ENCODE results near the gene FGFR1OP2. TPM values are rescaled to one million over a fixed set of nuclear protein-coding genes. Genes with fewer than 3 reads are reported as not detected.

The FGFR1OP2 gene
- polyA plus RNA-seq, 1 of the 3 experiments (the other 2 are of a cell fraction): 20.6 TPM

DNA sequence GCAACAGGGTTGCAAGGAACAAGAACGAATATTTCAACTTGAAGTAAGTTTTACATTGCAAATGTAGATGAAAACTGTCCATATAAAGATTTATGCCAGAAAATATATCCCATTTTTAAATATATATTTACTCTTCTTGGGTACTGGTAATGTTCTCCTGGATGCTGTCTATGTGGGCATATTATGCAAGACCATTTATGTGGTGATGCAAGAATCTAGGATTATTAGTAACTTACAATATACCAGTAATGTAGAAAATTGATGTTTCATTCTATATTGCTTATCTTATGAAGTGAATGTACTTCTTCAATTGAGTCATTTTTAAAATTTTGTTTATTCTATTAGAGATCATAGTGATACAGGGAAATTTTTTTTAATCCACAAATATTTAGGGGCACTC lies 25.1 kb downstream of the FGFR1OP2 start (continued):
- TF ChIP-seq, protein P1, sequence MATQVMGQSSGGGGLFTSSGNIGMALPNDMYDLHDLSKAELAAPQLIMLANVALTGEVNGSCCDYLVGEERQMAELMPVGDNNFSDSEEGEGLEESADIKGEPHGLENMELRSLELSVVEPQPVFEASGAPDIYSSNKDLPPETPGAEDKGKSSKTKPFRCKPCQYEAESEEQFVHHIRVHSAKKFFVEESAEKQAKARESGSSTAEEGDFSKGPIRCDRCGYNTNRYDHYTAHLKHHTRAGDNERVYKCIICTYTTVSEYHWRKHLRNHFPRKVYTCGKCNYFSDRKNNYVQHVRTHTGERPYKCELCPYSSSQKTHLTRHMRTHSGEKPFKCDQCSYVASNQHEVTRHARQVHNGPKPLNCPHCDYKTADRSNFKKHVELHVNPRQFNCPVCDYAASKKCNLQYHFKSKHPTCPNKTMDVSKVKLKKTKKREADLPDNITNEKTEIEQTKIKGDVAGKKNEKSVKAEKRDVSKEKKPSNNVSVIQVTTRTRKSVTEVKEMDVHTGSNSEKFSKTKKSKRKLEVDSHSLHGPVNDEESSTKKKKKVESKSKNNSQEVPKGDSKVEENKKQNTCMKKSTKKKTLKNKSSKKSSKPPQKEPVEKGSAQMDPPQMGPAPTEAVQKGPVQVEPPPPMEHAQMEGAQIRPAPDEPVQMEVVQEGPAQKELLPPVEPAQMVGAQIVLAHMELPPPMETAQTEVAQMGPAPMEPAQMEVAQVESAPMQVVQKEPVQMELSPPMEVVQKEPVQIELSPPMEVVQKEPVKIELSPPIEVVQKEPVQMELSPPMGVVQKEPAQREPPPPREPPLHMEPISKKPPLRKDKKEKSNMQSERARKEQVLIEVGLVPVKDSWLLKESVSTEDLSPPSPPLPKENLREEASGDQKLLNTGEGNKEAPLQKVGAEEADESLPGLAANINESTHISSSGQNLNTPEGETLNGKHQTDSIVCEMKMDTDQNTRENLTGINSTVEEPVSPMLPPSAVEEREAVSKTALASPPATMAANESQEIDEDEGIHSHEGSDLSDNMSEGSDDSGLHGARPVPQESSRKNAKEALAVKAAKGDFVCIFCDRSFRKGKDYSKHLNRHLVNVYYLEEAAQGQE (IDR thresholded peaks at IDR 0.05; ENCODE audit: low read depth, low read length): no peak
- TF ChIP-seq, protein P2, sequence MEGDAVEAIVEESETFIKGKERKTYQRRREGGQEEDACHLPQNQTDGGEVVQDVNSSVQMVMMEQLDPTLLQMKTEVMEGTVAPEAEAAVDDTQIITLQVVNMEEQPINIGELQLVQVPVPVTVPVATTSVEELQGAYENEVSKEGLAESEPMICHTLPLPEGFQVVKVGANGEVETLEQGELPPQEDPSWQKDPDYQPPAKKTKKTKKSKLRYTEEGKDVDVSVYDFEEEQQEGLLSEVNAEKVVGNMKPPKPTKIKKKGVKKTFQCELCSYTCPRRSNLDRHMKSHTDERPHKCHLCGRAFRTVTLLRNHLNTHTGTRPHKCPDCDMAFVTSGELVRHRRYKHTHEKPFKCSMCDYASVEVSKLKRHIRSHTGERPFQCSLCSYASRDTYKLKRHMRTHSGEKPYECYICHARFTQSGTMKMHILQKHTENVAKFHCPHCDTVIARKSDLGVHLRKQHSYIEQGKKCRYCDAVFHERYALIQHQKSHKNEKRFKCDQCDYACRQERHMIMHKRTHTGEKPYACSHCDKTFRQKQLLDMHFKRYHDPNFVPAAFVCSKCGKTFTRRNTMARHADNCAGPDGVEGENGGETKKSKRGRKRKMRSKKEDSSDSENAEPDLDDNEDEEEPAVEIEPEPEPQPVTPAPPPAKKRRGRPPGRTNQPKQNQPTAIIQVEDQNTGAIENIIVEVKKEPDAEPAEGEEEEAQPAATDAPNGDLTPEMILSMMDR (IDR thresholded peaks at IDR 0.05): no peak

DNA sequence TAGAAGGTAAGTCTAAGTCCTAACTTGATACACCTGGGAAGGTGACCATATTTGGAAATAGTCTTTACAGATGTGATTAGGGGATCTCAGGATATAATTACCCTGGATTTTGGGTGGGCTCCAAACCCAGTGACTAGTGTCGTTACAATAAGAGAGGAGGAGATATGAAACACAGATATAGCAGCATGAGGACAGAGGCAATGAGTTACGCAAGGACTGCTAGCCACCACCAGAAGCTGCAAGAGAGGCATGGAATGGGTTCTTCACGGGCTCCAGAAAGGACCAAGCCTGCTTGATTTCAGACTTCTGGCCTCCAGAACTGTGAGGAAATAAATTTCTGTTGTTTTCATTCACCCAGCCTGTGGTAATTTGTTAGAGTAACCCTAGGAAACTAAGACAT lies 28.6 kb downstream of the FGFR1OP2 start:
- Histone ChIP-seq H3K4me1 (ENCODE audit: control insufficient read depth in 1 of 2, insufficient read depth in 2 of 2, low read depth in 1 of 2, low read length in 1 of 2) (no peaks in the 10 kb centered on the region), H2AFZ (ENCODE audit: low read depth) (no peak overlapping the region), H3K79me2 (ENCODE audit: insufficient read depth) (no peaks in the 10 kb centered on the region), H3K36me3 (replicated peaks in 1 of 2; ENCODE audit: control insufficient read depth in 1 of 2, insufficient read depth in 2 of 2, low read length in 1 of 2) (peaks cover 71 to 72% of the 10 kb centered on the region in 2 experiments), H3K4me2 (no peak overlapping the region), H3K27ac (ENCODE audit: low read depth in 2 of 2, low read length in 1 of 2) (no peak overlapping the region), H3K9ac (no peak overlapping the region), H3K9me2 (no peaks in the 10 kb centered on the region), H3K4me3 (ENCODE audit: low read depth in 2 of 2, low read length in 1 of 2) (no peak overlapping the region), H3K27me3 (ENCODE audit: insufficient read depth) (no peaks in the 10 kb centered on the region), H3F3A (replicated peaks; ENCODE audit: insufficient read depth) (peaks cover 10% of the 10 kb centered on the region), H3K9me3 (no peaks in the 10 kb centered on the region), H4K20me1 (ENCODE audit: insufficient read depth) (no peaks in the 10 kb centered on the region; the same call in 1 of the 2 replicates)
- POLR2A ChIA-PET: no interaction called here
- WGBS (ENCODE audit: low lambda C conversion rate): 93% methylated on average over 3 of the region's 3 CpGs
- no peak for DNase-seq
- CTCF ChIA-PET: no interaction called here
- no peak for TF ChIP-seq RFX5 (IDR thresholded peaks at IDR 0.05; ENCODE audit: low read length)
- TF ChIP-seq, protein P3, sequence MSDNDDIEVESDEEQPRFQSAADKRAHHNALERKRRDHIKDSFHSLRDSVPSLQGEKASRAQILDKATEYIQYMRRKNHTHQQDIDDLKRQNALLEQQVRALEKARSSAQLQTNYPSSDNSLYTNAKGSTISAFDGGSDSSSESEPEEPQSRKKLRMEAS (IDR thresholded peaks at IDR 0.05; ENCODE audit: low read depth): no peak
- no peak for TF ChIP-seq MEF2A (IDR thresholded peaks at IDR 0.05; ENCODE audit: borderline replicate concordance, low read depth)
- TF ChIP-seq RAD21 (IDR thresholded peaks at IDR 0.05; ENCODE audit: low read length): no peak
- TF ChIP-seq GABPA (IDR thresholded peaks at IDR 0.05; ENCODE audit: low read depth): no peak
- no peak for TF ChIP-seq GATA2 (CRISPR knock-in tag; IDR thresholded peaks at IDR 0.05)
- TF ChIP-seq, protein P4, sequence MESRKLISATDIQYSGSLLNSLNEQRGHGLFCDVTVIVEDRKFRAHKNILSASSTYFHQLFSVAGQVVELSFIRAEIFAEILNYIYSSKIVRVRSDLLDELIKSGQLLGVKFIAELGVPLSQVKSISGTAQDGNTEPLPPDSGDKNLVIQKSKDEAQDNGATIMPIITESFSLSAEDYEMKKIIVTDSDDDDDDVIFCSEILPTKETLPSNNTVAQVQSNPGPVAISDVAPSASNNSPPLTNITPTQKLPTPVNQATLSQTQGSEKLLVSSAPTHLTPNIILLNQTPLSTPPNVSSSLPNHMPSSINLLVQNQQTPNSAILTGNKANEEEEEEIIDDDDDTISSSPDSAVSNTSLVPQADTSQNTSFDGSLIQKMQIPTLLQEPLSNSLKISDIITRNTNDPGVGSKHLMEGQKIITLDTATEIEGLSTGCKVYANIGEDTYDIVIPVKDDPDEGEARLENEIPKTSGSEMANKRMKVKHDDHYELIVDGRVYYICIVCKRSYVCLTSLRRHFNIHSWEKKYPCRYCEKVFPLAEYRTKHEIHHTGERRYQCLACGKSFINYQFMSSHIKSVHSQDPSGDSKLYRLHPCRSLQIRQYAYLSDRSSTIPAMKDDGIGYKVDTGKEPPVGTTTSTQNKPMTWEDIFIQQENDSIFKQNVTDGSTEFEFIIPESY (IDR thresholded peaks at IDR 0.05; ENCODE audit: borderline replicate concordance, low read depth): no peak
- TF ChIP-seq, protein P5, sequence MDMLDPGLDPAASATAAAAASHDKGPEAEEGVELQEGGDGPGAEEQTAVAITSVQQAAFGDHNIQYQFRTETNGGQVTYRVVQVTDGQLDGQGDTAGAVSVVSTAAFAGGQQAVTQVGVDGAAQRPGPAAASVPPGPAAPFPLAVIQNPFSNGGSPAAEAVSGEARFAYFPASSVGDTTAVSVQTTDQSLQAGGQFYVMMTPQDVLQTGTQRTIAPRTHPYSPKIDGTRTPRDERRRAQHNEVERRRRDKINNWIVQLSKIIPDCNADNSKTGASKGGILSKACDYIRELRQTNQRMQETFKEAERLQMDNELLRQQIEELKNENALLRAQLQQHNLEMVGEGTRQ (IDR thresholded peaks at IDR 0.05; ENCODE audit: borderline replicate concordance, low read depth, low read length): no peak
- TF ChIP-seq POLR2AphosphoS5 (IDR thresholded peaks at IDR 0.05; ENCODE audit: low read depth, low read length): no peak
- TF ChIP-seq, protein P1 (IDR thresholded peaks at IDR 0.05; ENCODE audit: low read depth, low read length): no peak
- TF ChIP-seq SMC3 (IDR thresholded peaks at IDR 0.05; ENCODE audit: low read depth, low read length): no peak
- no peak for TF ChIP-seq MXI1 (IDR thresholded peaks at IDR 0.05; ENCODE audit: low read depth, low read length)
- TF ChIP-seq, protein P6, sequence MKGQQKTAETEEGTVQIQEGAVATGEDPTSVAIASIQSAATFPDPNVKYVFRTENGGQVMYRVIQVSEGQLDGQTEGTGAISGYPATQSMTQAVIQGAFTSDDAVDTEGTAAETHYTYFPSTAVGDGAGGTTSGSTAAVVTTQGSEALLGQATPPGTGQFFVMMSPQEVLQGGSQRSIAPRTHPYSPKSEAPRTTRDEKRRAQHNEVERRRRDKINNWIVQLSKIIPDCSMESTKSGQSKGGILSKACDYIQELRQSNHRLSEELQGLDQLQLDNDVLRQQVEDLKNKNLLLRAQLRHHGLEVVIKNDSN (IDR thresholded peaks at IDR 0.05; ENCODE audit: borderline replicate concordance, low read depth): no peak
- TF ChIP-seq SIN3A (IDR thresholded peaks at IDR 0.05; ENCODE audit: borderline replicate concordance, low read depth, low read length): no peak

Measured in SK-N-SH (cell line).